Brain pericyte (primary cell): ENCODE data around the gene PPP2R2D.
"Not testable (repeated sequence)": the region's sequence is repeated elsewhere in the genome, so short reads cannot be mapped to it uniquely, and the experiment has no call there.

ENCODE experiments used
- DNase-seq: peaks from one replicate; pipeline ENCODE4 v3.0.0-alpha.2; 2012; ENCODE audit warnings: low read depth, low spot score

The PPP2R2D gene

DNA sequence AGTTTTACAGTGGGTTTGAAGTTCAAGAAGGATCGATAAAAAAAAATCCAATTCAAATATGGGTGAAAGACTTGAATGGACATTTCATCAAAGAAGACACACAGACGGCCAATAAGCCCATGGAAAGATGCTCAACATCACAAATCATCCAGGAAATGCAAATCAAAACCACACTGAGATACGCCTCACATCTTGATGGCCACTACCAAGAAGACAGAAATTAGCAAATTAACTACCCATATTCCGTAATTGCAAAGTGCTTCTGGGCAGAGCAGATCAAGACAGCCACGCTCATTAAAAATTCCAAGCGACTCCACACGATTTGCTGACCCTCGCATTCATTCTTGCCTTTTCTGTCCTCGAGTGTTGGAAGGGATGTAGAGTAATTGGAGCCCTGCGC lies 34.1 kb upstream of the PPP2R2D start:
- DNase-seq, result no peak

DNA sequence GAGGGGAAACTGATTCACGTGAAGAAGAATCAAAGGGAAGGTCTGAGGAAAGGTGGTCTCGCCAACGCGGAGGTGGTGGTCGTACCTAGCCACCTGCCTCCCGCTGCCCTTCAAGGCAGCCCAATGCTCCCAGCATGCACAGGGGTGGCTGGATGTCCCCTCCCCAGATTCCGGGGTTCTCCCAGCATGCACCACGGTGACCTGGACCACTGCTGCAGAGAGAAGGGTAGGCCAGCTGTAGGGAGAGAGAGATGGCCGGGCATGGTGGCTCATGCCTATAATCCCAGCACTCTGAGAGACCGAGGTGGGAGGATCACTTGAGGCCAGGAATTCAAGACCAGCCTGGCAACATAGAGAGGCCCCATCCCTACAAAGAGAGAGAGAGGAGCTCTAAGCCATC lies 32.4 kb upstream of the PPP2R2D start:
- DNase-seq, result no peak

DNA sequence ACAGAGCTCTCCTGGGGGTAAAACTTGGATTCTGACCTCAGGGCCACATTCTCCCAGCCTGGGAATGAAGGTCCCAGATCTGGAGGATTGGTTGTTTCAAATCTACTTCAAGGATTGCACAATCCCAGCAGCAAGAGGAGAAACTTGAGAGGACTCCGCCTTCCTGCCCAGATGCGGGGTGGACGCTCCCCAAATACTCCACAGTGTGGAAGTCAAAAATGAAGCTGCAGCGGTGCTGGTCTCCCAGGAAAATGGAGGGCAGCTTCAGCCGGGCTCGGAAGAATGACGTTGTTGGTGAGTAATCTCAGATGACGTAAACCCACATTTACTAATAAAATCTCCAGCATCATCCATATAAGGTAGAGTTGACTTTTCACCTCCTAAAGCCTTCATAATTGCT lies 31.5 kb upstream of the PPP2R2D start:
- DNase-seq, result no peak

DNA sequence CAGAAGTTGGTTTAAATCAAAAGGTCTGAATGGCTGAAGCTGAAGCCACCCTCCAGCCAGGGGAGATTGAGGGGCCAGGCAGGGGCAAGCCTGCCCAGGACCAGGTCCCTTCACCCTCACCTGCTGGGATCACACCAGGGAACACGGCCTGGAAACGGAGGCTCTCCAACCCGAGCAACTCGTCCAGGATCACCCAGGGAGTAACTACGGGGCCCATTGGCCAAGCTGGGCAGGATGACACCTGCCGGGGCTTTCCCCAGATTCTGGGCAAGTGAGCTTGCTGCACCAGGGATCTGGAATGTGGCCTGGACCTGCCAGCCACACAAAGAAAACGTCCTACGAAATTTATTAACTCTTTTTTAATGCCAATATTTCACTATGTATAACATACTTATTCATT lies 30.4 kb upstream of the PPP2R2D start:
- DNase-seq, result no peak

DNA sequence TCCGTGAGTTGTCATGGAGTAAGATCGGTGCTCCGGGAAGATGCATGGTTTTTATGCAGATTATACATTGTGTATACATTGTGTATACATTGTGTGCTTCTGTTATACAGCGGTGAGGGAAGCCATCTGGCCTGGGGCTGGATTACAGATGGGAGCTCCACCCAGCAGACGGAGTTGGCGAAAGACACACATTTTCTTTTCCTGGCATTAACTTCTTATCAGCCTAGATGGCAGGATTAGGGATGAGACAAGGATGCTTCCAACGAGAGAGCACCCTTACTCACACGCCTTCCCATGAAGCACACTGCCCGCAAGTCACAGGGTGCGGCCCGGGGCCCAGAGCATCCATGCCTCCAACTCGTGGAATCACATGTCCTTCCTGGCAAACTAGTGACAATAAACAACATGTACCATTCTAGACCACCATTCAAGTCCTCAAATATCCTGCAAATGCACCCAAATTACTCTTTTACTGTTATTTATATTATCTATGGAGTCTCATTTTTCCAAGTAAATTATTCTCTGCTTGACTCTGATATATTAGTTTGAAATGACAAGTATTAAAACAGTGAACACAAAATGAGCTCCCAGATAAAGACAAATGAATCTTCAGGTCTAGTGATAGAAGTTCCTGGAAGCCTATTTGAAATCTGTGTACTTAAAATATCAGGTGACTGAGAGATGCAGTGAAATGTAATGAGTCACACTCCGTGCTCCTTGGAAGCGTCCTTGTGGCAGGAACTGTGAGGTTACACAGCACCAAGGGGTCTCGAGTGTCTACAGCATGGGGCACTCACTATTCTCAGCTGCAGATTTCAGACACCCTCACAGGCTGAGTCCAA lies 29.8 kb upstream of the PPP2R2D start:
- no peak for DNase-seq

DNA sequence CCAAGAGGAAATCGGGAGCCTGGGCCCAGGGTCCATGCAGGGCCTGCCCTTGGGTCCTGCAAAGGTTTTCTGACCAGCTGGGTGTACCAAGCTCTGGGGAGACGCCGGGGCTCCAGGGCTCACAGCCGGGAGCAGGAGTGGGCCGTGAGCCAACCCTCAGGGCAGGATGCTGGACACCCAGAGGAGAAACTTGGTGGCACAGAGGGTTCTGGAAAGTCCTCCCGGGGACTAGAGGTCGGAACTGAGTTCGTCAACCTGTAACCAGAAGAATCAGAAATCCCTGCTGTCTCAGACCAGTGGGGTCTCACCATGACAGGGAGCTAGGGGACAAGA lies 29.2 kb upstream of the PPP2R2D start:
- no peak for DNase-seq

DNA sequence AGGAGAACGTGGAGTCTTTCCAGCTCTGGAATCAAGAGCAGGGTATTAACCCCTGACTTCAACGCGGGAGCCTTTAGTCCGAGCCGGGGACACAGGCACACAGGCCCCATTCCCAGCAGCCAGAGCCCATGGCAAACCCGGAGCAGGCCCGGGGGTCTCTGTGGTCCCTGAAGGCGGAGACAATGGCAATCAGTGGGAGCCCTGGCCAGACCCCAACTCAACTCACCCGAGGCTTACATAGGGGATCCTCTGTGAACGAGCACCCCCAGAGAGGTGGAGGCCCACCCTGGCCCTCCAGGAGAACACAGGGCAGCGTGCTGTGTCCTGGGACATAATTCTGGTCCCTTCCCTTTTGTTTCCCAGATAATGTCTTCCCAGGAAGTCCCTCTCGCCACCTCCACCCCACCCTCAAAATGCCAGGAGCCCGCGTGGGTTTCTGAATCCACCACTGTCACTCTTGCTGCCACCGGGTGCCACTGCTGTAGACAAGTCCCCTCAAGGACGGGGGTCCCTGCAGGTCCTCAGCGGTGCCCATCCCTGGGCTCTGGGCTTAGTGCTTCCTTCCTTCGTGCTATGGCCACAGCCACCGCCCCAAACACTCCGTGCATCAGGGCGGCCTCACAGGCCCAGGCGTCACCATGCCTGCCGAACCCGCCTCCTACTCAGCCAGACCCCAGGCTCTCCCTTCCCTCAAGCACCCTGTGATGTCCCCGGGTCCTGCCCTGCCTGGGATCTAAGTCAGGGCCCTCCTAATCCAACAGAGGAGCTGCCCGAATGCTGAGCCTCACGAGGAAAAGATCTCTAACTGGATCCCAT lies 28.6 kb upstream of the PPP2R2D start:
- no peak for DNase-seq

DNA sequence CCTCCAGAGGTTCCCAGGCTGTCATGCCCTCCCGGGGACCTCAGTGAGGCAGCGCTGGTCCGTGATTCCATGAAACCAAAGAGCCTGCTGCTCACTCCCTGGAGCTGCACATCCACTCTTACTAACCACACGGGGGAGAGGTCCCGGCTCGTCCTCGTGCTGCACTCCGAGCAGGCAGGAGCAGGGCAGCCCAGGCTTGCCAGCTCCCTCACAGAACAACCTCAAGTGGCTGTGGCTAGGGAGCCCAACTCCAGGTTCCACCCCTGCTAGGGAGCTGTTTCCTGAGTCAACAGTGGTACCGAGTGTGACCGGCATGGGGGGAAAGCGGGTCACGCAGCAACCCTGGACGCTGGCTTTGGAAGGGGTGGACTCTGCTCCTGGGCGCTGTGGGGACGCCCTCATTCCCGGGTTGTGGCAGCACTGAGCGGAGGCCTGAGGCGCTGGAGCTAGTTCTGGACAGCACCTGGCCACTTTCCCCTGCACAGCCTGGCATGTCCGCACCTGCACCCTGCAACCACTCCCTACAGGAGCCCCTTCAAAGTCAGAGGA lies 27.9 kb upstream of the PPP2R2D start:
- no peak for DNase-seq

DNA sequence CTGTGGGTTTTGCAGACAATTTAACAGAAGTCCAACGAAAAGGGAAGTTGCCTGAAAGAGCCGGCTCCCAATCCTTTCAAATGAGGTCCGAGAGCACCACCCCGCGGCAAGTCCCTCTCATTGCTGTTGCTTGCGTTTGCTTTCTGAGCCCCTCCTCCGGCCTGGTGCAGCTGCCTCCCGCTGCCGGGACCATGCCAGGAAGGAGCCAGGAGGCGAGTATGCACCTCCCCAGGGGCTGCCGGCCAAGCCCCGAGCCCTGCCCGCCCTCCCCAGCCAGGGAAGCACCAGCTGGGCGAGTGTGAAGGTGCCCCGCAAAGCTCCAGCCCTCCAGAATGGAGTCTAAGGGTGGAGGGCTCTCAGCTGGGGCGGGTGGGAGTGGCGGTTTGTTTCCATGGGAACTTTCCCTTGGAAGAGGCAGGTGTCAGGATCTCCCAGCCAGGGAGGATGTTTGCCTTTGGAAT lies 25.8 kb upstream of the PPP2R2D start:
- DNase-seq, result no peak

DNA sequence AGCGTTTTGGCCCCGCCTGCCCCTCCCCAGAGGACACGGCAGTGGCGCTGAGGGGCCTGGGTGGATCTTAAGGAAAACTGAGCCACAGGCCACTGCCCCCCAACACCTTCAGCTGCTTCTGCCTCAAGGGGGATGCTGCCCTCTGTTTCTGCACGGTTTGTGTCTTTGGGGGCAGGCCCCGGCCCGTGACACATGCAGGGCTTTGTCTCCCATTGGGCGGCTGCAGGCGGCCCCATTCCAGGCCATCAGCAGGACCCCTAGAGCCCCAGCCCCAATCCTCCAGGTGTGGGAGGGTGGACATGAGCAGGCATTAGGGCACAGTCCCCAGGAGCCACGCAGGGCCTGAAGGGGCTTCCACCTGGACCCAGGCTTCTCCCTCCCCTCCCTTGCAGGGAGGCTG lies 25.3 kb upstream of the PPP2R2D start:
- no peak for DNase-seq

DNA sequence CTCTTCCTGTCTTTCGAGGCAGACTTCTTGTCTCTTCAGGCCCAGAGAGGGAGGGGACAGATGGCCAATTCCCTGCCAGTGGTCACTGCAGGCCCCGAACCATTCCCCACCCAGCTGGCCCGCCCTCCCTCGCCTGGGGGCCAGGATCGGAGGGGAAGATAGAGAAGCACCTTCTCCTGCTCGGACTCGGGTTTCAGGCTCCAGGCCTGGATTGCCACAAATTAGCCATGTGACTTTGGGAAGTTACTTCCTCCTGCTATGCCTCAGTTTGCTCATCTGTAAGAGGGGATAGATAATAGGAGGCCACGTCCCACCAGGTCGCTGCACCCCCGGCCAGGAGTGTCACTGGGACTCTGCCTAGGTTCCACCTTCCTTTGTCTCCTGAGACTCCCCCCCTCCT lies 24.8 kb upstream of the PPP2R2D start:
- no peak for DNase-seq

DNA sequence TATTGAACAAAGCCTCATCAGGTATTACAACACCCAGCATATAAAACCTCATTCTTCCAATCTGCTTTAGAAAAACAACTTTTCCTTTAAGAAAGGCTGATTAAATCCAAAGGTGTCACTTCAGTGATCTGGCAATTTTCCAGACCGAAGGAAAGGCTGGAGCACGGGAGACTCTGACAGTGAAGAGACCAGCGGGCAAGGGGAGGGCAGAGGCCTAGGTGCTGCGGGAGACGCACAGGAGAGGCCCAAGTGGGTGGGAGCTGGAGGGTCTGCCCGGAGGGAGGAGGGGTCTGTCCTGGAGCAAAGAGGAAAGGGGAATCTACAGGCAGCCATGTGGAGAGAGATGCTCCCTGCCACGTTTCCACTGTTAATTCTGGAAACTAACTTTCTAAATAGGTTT lies 24.3 kb upstream of the PPP2R2D start:
- DNase-seq, result no peak

DNA sequence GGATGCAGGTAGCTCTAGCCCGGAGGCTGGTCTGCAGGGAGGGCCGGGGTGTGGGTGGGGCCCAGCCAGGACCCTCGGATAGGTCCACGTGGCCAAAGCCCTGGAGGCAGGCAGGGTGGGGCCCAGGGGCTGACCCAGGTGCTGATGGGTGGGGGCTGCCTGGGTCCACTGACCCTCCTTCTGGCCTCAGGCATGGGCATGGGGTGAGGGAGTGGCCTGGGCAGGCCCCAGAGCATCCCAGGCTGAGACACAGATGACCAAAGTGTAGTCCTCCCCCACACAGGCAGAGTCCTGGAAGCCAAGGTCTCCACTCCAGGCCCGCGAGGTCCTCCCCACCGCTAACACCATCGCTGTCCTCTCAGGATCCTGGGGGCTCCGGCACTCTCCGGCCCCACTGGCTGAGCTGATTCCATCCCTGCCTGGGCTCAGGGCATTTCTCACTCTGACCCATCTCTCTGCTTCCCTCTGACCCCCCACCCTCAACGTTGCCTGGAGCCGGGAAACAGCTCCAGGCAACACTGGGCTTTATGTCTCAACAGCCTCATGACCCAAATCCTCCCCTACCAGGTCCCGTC lies 20.7 kb upstream of the PPP2R2D start:
- no peak for DNase-seq

DNA sequence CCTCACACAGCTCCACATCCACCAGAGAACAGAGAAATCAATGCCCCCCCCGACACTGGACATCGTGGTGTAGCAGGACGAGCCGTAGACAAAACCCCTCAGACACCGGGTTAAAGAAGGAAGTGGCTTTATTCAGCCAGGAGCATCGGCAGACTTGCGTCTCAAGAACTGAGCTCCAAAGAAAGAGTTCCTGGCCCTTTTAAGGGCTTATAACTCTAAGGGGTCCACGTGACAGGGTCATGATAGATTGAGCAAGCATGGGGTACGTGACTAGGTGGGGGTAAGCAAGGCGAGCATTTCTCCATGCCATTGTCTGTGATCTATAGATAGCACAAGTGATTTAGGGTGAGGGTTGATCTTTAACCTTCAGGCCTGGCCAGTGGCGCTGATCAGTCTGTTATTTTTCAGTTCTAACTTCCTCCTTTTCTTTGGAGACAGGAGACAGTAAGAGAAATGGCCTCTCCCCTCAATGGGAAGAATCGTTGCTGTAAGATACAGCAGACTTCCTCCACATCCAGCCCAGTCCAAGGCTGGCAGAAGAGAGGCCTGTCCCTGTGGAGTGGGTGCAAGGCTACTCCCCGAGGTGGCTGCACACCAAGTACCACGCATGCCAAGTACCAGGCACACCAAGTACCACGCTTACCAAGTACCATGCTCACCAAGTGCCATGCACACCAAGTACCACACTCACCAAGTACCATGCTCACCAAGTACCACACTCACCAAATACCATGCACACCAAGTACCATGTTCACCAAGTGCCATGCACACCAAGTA lies 19.5 kb upstream of the PPP2R2D start:
- no peak for DNase-seq

DNA sequence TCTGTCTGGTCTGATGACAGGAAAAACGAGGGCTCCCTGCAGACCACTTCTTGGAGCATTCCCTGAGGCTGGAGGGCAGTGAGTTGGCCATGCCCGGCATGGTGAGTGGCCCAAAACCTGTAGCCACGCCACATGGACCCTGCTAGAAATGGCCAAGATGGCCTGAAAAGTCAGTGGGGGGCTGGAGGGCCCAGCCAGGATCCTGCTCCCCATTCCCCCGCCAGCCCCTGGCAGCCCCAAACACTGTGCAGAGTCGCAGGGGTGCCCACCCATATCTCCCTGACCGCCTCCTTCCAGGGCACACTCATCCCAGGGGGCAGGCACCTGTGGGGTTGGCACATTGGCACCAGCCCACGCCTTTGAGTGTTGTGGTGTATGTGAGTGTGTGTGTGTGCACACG lies 18.7 kb upstream of the PPP2R2D start:
- no peak for DNase-seq

DNA sequence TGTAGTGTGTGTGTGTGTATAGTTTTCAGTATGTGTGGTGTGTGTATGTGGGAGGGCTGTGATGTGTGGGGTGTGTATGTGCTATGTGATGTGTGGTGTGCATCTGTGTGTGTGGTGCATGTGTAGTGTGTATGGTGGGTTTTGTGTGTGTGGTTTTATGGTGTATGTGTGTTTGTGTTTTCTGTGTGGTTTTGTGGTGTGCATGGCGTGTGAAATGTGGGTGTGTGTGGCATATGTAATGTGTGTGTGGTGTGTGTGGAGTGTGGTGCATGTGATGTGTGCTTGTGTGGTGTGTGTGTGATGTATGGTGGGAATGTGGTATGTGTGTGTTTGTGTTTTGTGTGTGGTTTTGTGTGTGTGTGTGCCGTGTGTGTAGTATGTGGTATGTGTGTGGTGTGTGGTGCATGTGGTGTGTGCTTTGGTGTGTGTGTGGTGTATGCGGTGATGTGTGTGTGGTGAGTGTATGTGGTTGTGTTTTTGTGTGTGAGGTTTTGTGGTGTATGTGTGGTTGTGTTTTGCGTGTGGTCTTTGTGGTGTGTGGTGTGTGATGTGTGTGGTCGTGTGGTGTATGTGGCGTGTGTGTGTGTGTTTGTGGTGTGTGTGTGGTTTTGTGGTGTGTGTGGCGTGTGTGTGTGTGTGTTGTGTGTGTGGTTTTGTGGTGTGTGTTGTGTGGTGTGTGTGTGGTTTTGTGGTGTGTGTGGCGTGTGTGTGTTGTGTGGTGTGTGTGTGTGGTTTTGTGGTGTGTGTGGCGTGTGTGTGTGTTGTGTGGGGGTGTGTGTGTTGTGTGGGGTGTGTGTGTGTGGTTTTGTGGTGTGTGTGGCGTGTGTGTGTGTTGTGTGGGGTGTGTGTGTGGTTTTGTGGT lies 18.0 kb upstream of the PPP2R2D start:
- no peak for DNase-seq

DNA sequence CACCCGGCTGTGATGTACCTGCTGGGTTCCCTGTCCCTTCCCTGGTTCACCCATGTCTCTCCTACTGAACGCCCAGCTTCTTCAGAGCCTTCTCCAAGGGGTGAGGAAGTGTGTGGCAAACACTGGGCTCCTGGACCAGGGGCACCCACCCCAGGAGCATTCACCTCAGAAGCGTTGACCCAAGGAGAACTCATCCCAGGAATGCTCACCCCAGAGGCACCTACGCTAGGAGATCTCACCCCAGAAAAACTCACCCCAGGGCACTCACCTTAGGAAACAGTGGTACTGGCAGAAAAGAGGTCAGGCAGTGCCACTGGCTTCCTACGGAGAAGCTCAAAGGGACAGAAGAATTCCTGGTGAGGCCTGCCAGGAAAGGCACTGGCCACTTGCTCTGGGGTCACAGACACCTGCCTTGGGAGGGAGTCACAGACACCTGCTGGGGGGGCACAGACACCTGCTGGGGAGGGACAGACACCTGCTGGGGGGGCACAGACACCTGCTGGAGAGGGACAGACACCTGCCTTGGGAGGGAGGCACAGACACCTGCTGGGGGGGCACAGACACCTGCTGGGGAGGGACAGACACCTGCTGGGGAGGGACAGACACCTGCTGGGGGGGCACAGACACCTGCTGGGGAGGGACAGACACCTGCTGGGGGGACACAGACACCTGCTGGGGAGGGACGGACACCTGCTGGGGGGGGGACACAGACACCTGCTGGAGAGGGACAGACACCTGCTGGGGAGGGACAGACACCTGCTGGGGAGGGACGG lies 17.0 kb upstream of the PPP2R2D start:
- not testable (repeated sequence) for DNase-seq

DNA sequence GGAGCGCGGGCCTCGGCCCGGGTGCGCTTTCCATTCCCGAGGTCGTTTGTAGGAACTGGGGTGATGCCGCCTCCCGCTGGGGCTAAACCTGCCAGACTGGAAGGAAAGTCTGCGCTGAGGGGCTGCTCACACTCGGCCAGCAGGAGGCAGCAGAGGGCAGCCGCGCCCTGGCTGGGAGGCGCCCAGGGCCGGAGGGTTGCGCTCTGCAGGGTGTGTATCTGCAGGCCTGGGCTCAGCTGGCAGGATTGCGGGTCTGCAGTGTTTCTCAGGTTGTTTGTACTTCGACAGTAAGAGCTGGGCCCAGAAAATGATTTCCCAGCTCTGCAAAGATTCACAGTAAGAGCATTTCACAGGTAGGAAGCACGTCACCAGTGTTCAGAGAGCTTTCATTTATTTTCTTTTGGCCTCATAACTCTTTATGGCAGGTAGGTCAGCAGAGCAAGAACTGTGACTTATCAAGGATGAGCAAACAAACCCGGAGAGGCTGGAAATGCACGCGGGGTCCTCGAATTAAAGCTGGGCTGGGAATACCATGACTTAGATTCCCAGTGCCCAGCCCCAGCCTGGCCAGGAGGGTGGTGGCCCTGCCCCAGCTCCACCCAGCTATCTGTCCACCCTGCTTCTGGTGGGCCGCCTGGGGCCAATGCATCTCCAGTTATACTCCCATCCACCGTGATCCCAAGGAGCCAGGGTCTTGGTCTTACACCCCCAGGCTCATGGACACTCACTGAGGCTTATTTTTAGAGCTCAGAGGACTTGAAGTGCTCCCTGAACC lies 15.2 kb upstream of the PPP2R2D start:
- DNase-seq, result peak; percentile 18

DNA sequence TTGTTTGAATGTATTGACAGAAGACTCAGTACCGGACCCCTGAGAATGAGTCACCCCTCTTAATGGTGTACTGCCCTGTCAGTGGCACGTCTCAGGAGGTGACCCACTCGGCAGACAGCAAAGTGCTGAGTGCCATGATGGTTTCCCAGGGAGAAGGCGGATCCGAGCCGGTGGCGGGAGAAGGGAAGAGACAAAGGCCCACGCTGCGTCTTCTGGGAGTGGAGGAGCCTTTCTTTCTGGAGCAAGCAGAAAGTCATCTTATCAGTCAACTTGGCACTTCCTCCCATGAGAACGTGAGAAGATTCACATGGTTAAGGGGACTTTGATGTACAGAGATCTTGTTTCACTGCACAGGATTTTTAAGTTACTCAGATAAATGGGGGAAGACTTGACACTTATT lies 14.6 kb upstream of the PPP2R2D start:
- DNase-seq, result no peak
